Heart left ventricle (tissue), 13 donors: ENCODE data around the gene FTCD.

ENCODE experiments used
- CTCF ChIP-seq, 12 donors: fragments of 200-600 bp; sonication (generic) in 4 of 12; IDR thresholded peaks; one replicate each; pipeline versions ENCODE4 v1.5.0 to v1.8.0; 2018 to 2022; ENCODE audit warnings: antibody characterized with exemption in 12 of 12, mild to moderate bottlenecking in 5 of 12
- POLR2A ChIP-seq, 2 donors: fragments of 450-650 bp; IDR thresholded peaks; one replicate each; pipeline ENCODE4 v1.6.1; 2017; ENCODE audit warnings: antibody characterized with exemption in 2 of 2, mild to moderate bottlenecking in 2 of 2, moderate library complexity in 2 of 2
- donor health status: ischemic (EF 13 %, LVEDD 7.1; RV severe dilation, severe dysfunction).
- donor health status: DM: no; HTN: yes; CAD: no.
- donor health status: DM: no; HTN: no; CAD: no.
- donor health status: ischemic (EF 25% LVEDD 6.9; RV normal size, moderate dysfunction).
- donor health status: ischemic (EF 25% LVEDD 5.7; RV mildly dilated, moderate dysfunction).
- donor health status: ischemic (EF 35%, LVEDD 5.7; RV mildly dilated, moderate dysfunction).
- donor health status: nonischemic (EF 11% LVEDD 7.7; RV severe dilation, severe dysfunction).
- donor health status: DM: yes; HTN: yes; CAD: no.
- donor health status: PGD.
- donor health status: ischemic (EF 29% LVEDD 5.4; RV normal size, mild dysfunction).
- donor health status: nonischemic (EF 23%, LVEDD 6.1; RV moderate dilation, normal function).

DNA sequence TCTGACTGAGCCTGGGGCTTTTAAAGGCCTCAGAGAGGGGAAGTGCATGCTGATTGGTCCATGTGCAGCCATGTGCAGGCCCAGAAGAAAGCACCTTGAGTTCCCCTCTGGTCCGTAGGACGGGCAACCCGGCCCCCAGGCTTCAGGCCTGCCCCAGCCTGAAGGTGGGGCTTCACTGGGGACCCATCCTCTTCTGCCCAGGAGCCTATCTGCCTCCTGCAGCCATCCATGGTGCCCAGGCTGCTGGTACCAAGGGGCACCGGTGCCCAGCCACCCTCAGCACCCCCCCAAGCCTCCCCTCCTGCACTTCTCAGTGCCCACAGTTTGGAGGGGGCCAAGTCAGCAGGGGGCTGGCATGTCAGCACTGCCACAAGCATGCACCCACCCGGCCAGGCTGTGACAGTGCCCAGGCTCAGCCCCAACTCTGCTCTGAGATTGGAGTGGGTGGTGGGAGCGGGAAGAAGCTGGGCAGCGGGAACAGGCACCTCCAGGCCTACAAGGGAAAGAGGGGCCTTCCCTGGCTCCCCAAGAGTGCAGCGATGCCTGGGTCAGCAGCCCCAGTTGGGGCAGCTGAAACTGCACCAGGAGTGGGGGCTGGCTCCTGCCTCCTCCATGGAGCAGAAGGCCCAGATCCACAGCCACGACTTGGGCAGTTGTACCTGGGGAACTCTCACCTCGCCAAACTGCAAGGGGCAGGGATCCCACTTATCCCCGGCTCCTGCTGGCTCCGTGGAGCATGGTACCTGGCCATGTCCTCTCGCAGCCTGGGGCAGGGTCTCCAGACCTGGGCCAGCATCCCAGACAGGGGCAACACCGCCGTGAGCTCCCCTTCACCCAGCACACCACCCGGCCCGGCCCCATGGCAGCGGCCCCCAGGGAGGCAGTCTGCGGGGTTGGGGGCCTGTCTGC lies 45.8 kb downstream of the FTCD start:
- TF ChIP-seq CTCF (IDR thresholded peaks at IDR 0.05) (no peak), POLR2A (IDR thresholded peaks at IDR 0.05) (no peak)
